HG02678 (cell line): ENCODE measurements around the gene FRRS1.
"Not testable (repeated sequence)": the region's sequence is repeated elsewhere in the genome, so short reads cannot be mapped to it uniquely, and the experiment has no call there.

ENCODE experiments used
- ATAC-seq: cut with Tn5 transposase; IDR thresholded peaks from one replicate; pipeline ENCODE4 v1.9.1; 2021; ENCODE audit warnings: mild to moderate bottlenecking, moderate library complexity; ENCODE audit not compliant: unreplicated experiment

The FRRS1 gene

GRCh38 chr1:99768104-99768503, 1.7 kb upstream of the FRRS1 start:
- ATAC-seq, result no peak

GRCh38 chr1:99764909-99765308, 1.5 kb downstream of the FRRS1 start:
- no peak for ATAC-seq

DNA sequence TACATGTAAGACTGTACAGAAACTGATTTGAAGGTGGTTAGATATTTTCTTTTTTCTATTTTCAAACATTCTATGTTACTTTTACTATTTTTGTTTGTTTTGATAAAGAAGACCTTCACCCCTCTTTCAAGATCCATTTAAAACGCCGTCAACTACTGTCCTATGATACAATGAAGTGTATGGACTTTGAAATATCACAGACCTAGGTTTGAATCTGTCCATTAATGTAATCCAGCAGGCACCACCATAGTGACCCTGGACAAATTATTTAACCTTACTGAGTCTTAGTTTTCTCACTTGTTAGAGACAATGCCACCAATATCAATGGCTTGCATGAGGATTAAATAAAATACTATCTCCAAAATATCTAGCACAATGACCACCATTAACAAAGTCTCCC, 2.0 kb downstream of the FRRS1 start:
- no peak for ATAC-seq

DNA sequence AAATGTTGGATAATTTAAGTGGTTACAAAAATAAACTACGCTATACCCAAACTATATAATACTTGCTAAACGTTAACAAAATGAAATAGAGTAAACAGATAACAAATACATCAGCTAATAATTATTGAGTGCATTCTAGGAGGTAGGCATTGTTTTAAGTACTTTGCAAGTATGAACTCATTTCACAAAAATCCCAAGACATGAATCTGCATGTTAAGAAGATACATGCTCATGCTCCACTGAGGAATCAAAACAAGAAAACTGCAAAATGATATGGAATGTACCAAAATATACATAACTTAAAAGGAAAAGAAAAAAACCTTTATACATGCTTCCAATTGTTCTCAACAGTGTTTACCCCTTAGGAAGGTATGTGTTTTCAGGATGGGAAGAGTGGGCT, 2.5 kb downstream of the FRRS1 start:
- ATAC-seq, result no peak

- no peak for ATAC-seq
Measured at GRCh38 chr1:99761774-99762173, 4.7 kb downstream of the FRRS1 start.

DNA sequence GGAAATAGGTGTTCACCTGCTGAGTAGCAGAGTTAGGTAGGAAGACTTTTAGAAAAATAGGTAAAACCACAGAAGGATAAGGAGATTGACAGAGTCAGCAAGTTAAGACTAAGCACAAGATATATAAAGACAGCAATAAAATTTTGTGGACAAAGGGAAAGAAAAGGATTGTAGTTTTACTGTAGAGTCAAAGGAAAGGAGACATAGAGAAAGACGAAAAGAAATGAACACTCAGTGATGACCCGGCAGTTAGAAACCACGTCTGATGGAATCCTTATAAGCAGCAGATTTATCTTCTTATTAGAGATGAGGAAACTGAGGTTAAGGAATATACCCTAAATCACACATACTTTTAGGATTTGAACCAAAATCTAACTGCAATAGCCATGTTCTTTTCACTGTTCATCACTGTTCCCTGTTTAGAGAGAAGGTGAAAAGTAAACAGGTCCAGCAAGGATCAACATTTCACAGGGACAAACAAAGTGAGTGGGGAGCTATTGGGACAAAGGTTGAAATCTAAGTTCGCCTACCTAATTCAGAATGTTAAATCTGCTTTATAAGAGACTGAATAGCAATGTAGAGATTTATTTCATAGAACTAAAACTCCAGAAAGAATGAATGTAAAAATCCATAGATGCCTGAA, 6.8 kb downstream of the FRRS1 start:
- ATAC-seq, result no peak

- not testable (repeated sequence) for ATAC-seq
Measured at GRCh38 chr1:99758686-99759517, 7.5 kb downstream of the FRRS1 start.

DNA sequence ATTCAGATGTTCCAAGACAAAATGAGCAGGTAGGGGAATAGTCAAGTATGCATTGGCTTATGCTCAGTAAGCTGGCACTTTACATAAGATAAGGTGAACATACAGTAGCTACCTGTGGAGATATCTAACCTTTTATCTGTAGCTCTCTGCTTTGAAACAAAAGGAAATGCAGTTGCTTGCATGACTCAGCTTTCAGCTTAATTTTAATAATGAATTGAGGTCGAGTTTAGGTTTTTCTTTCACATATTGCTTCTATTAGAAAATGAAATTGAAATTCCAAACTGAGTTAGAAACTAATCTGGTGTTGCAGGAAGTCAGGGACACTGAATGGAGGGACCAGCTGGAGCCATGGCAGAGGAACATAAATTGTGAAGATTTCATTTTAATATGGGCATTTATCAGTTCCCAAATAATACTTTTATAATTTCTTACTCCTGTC, 8.3 kb downstream of the FRRS1 start:
- peak; percentile 85 for ATAC-seq

DNA sequence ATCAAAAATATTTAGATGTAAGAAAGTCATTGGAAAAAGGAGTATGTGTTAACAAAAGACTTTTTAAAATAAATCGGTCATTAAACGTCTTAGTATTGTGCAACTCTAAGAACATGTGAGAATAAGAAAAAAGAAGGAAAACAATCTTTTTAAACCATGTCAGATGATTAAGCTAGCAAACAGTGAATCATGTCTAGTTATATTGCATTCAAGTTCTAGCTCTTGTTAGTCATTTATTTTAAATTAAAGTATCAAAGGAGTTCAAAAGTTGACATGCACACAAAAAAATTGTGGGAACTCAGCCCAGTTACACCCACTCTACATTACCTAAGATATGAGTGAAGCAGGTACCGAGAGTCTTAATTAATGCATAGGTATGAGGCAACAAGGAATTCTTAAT, 9.8 kb downstream of the FRRS1 start:
- no peak for ATAC-seq

- no peak for ATAC-seq
Measured at GRCh38 chr1:99755664-99756063, 10.8 kb downstream of the FRRS1 start.

- ATAC-seq, result no peak
Measured at GRCh38 chr1:99754697-99755096, 11.7 kb downstream of the FRRS1 start.

DNA sequence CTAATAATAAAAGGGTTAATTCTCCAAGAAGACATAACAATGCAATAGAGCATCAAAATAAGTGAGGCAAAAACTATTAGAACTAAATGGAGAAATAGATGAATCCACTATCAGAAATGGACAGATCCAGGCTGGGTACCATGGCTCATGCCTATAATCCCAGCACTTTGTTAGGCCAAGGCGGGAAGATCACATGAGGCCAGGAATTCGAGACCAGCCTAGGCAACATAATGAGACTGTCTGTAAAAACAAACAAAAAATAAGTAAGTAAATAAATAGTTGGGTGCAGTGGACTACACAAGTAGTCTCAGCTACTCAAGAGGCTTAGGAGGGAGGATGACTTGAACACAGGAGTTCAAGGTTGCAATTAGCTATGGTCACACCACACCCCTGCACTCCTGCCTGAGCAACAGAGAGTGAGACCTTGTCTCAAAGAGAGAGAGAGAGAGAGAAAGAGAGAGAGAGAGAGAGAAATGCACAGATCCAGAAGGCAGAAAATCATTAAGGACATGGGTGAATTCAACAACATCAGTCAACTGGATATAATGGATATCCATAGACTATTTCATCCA, 12.3 kb downstream of the FRRS1 start:
- ATAC-seq, result no peak

DNA sequence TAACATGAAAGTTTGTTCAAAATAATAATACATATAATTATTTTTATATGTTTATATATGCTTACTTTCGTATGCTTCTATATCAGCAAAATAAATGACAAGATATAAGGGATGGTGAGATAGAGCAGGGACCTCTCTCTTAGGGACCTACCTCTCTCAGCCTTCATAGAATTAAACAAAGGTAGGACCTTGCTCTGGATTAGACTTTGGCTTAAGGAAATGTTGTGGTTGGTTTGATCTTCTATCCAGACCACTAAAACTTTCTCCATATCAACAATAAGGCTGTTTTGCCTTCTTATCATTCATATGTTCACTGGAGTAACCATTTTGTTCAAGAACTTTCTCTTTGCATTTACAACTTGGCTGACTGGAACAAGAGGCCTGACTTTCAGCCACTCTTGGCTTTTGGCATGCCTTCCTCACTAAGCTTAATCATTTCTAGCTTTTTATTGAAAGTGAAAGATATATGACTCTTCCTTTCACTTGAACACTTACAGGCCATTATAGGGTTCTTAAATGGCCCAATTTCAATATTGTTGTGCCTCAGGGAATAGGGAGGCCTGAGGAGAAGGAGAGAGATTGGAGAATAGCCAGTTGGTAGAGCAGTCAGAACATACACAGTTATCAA, 14.4 kb downstream of the FRRS1 start:
- ATAC-seq, result peak; percentile 74

- peak; percentile 87 for ATAC-seq
Measured at GRCh38 chr1:99749504-99750347, 16.7 kb downstream of the FRRS1 start.

DNA sequence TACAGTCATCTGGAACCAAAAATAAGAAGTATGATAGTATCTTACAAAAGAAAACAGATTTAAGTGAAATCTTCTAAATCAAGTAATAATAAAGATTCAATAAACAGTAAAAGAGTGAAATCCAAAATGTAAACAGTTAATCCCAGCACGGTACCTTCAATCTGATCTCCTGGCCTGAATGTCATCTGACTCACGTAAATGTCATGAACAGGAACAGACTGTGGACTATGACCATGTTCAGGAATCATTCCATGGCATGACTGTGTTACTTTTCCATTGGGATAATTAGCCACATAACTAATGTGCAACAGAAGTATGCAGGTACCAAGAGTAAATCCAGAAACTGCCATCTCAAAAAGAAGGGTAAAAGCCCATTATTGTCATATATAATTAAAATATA, 18.0 kb downstream of the FRRS1 start:
- no peak for ATAC-seq

DNA sequence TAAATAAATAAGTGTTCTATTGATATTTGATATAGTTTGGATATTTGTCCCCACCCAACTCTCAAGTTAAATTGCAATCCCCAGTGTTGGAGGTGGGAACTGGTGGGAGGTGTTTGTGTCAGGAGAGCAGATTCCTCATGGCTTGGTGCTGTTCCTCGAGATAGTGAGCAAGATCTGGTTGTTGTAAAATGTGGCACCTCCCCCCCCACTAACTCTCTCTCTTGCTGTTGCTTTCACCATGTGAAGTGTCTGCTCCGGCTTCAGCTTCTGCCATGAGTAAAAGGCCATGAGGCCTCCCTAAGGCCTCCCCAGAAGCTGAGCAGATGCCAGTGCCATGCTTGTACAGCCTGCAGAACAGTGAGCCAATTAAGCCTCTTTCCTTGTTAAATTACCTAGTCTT, 20.8 kb downstream of the FRRS1 start:
- no peak for ATAC-seq

- no peak for ATAC-seq
Measured at GRCh38 chr1:99745061-99745460, 21.4 kb downstream of the FRRS1 start.

- ATAC-seq, result no peak
Measured at GRCh38 chr1:99740141-99740540, 26.3 kb downstream of the FRRS1 start.

DNA sequence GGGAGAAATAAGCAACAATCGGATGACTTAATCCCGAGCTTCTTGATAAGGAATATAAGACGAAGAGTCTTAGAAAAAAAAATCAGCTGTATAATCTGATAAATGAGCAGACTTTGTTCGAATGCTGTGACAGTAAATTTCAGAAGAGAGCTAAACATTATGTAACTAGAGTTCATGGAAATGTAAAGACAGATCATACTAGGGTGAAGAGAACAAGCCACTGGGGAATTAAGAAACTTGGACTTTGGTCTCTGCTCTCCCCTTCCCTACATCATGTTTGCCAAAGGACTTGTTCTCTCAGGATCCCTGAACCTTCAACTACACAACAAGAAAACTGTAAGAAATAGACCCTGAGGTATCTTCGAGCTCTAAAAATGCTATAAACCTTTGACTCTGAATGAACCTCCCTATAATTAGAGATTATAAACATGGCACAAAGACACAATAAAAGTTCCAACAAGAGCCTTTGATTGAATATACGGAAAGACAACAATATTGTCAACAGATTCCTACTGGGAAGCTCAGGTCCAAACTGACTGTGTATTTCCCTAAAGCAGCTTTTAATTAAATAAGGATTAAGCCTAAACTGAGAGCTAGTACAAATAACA, 27.5 kb downstream of the FRRS1 start:
- ATAC-seq, result no peak

DNA sequence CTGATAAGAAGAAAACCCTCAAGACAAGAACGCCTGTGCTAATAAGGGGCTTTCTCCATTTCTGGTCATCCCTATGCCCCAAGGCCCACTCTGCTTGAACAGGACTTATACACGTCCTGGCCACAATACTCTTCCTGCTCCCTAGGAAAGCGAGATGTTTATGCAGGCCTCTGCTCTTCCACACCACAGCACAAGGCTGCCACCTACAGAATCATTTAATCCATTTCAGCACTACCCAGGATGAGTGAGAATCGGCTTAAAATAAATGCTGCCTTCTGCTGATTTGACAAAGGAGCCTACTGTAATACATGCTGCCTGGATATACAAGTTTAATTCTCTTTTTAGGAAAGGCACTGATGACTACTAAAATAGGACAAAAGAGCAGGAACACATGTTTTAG, 29.4 kb downstream of the FRRS1 start:
- no peak for ATAC-seq
